ENCODE data around the gene DDX6. TPM values are rescaled to one million over a fixed set of nuclear protein-coding genes. Genes with fewer than 3 reads are reported as not detected.
"Not testable (repeated sequence)": the region's sequence is repeated elsewhere in the genome, so short reads cannot be mapped to it uniquely, and the experiment has no call there.

The DDX6 gene
- total and polyA plus RNA-seq, 9 of the 15 experiments (the other 6 are each of a cell fraction or from before 2014, with no cell fraction given) = 10.0 to 102 (median 58.2) TPM

DNA sequence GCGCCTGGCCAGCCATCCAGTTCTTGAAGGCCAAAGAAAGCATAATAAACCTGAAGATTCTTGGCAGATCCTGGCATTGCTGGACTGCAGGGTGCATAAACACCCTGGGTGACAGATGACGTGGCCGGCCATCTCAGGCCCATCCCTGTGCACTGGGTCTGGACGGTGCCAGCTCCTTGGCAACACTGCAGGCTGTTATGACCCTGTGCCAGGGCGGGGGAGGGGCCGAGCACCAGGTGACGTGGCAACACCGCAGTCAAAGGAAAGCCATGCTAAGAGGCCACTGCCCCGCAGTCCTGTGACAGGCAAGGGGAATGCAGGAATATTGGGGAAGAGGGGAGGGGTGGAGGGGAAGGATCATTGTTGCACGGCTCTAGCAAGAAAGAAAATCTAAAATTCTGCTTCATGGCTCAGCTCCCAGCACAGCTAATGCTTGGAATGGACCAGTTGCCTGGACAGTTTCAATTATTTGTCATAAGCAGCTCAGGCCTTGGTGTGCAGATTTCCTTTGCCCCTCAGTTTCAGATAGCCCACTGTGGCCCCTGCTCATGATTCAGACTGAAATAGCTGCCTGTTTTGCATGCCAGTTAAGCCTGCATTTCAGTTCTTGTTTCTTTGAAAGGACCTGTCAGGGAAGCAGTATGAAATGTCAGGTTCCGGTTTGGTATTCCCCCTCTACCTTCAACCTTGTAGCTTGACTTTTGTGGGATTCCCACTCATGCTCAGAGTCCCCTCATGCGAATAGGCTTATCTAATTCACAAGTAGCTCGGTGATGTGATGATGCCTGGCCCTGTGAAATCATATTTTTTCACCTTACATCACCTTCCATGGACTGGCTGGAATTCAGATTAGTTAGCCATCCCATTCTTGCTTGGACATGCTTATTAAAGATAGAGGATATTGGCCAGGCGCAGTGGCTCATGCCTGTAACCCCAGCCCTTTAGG is 29.7 kb upstream of the DDX6 start:
- POLR2A ChIA-PET = interaction anchor here (1.0 kb wide), 1 partner anchor 10 kb away, joined by 3 read pairs; no protein-coding TSS in a partner anchor
- H3K4me2 ChIP-seq (ENCODE audit: insufficient read depth, low read length) = no peak overlapping the region
- in situ Hi-C loops (cut with MboI) (no loop called here), intact Hi-C loops (cut with micrococcal nuclease) (no loop called here)
- FAIRE-seq (no peak), DNase-seq (ENCODE audit: extremely low read depth in 1 of 4, low spot score in 3 of 4) (no peak), ATAC-seq (no peak; the same call in 2 of the 3 replicates)
- H3K9me3 ChIP-seq (replicated peaks; ENCODE audit: control insufficient read depth, insufficient read depth, low read depth, low read length) = no peaks in the 10 kb centered on the region
- no peaks in the 10 kb centered on the region for H3K27me3 ChIP-seq (ENCODE audit: control insufficient read depth in 2 of 2, insufficient read depth in 2 of 2, low read length in 2 of 2)
- no TSS peak for BruUV-seq (replicated peaks)
- H4K20me1 ChIP-seq (replicated peaks; ENCODE audit: control insufficient read depth, insufficient read depth, low read length) = no peaks in the 10 kb centered on the region
- H2AFZ ChIP-seq (ENCODE audit: low read depth, low read length) = no peak overlapping the region
- no peaks in the 10 kb centered on the region for H3K36me3 ChIP-seq (ENCODE audit: control insufficient read depth, insufficient read depth, low read length)
- H3K4me1 ChIP-seq (replicated peaks in 1 of 2; ENCODE audit: control insufficient read depth in 2 of 2, insufficient read depth in 2 of 2, low read length in 2 of 2) = peaks cover 0 to 3% of the 10 kb centered on the region in 2 experiments; a peak in 3 of 5 replicates
- WGBS (ENCODE audit: insufficient coverage, low coverage, missing lambda C conversion rate) = 38% methylated on average over 12 of the region's 14 CpGs
- H3K27ac ChIP-seq (ENCODE audit: extremely low read depth, low read depth, low read length) = no peak overlapping the region
- H3K9me1 ChIP-seq (ENCODE audit: control insufficient read depth, insufficient read depth, low read length) = no peaks in the 10 kb centered on the region
- peak overlapping the region in 1 of 2 experiments; percentile 10; a peak in 1 of 4 replicates for H3K9ac ChIP-seq (ENCODE audit: insufficient read depth in 1 of 2, low read depth in 2 of 2, low read length in 2 of 2)
- no peak overlapping the region for H3K4me3 ChIP-seq
- CTCF ChIA-PET (ENCODE audit: low intra/inter-chr PET ratio) = interaction anchor here (0.6 kb wide), 2 partner anchors 226 to 366 kb away, joined by 3 read pairs; no protein-coding TSS in a partner anchor
- TF ChIP-seq YY1 (IDR thresholded peaks at IDR 0.05; ENCODE audit: borderline replicate concordance in 1 of 3, control insufficient read depth in 1 of 3, extremely low read depth in 1 of 3, insufficient read depth in 3 of 3, insufficient read length in 1 of 3, insufficient replicate concordance in 2 of 3, low read depth in 1 of 3, low read length in 2 of 3) = peak in 1 of 3 experiments; percentile 16
- no peak for TF ChIP-seq ZNF174 (CRISPR knock-in tag; IDR thresholded peaks at IDR 0.05)
- no peaks in the 10 kb centered on the region for H3K79me2 ChIP-seq (ENCODE audit: control insufficient read depth, insufficient read depth, low read length)

DNA sequence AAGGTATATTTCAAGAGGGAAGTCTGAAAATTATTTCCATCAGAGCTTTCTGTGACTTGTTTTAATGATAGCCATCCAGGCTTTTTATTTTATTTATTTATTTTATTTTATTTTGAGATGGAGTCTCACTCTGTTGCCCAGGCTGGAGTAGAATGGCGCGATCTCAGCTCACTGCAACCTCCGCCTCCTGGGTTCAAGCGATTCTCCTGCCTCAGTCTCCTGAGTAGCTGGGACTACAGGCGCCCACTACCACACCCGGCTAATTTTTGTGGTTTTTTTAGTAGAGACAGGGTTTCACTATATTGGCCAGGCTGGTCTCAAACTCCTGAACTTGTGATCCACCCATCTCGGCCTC is 29.0 kb upstream of the DDX6 start:
- not testable (repeated sequence) for H2AFZ ChIP-seq (ENCODE audit: low read depth, low read length); H3K4me3 ChIP-seq

More for the DNA sequence above, 29.0 kb upstream of the DDX6 start:
- intact Hi-C loops (cut with micrococcal nuclease); H3K9ac ChIP-seq (ENCODE audit: insufficient read depth in 1 of 2, low read depth in 2 of 2, low read length in 2 of 2); H3K4me1 ChIP-seq (replicated peaks in 1 of 2; ENCODE audit: control insufficient read depth in 2 of 2, insufficient read depth in 2 of 2, low read length in 2 of 2); H4K20me1 ChIP-seq (replicated peaks; ENCODE audit: control insufficient read depth, insufficient read depth, low read length); H3K4me2 ChIP-seq (ENCODE audit: insufficient read depth, low read length); FAIRE-seq; H3K9me3 ChIP-seq (replicated peaks; ENCODE audit: control insufficient read depth, insufficient read depth, low read depth, low read length); H3K79me2 ChIP-seq (ENCODE audit: control insufficient read depth, insufficient read depth, low read length); H3K9me1 ChIP-seq (ENCODE audit: control insufficient read depth, insufficient read depth, low read length); in situ Hi-C loops (cut with MboI); ATAC-seq; H3K27me3 ChIP-seq (ENCODE audit: control insufficient read depth in 2 of 2, insufficient read depth in 2 of 2, low read length in 2 of 2); H3K27ac ChIP-seq (ENCODE audit: extremely low read depth, low read depth, low read length); H3K36me3 ChIP-seq (ENCODE audit: control insufficient read depth, insufficient read depth, low read length); DNase-seq (ENCODE audit: extremely low read depth in 1 of 4, low spot score in 3 of 4); BruUV-seq (replicated peaks): not testable (repeated sequence)
- 72% methylated on average over 7 of the region's 7 CpGs for WGBS (ENCODE audit: insufficient coverage, low coverage, missing lambda C conversion rate)
- POLR2A ChIA-PET = interaction anchor here (0.8 to 1.3 kb wide), 2 partner anchors 14 to 30 kb away, joined by 3 read pairs; no protein-coding TSS in a partner anchor
- CTCF ChIA-PET (ENCODE audit: low intra/inter-chr PET ratio) = interaction anchor here (0.6 kb wide), 1 partner anchor 366 kb away, joined by 3 read pairs; no protein-coding TSS in a partner anchor

Measured in K562 (cell line).